Measurements from ENCODE around the gene TEDC1.
A peak's percentile ranks its signal among the peaks of the same experiment; 100 is the strongest.

TEDC1 gene

DNA sequence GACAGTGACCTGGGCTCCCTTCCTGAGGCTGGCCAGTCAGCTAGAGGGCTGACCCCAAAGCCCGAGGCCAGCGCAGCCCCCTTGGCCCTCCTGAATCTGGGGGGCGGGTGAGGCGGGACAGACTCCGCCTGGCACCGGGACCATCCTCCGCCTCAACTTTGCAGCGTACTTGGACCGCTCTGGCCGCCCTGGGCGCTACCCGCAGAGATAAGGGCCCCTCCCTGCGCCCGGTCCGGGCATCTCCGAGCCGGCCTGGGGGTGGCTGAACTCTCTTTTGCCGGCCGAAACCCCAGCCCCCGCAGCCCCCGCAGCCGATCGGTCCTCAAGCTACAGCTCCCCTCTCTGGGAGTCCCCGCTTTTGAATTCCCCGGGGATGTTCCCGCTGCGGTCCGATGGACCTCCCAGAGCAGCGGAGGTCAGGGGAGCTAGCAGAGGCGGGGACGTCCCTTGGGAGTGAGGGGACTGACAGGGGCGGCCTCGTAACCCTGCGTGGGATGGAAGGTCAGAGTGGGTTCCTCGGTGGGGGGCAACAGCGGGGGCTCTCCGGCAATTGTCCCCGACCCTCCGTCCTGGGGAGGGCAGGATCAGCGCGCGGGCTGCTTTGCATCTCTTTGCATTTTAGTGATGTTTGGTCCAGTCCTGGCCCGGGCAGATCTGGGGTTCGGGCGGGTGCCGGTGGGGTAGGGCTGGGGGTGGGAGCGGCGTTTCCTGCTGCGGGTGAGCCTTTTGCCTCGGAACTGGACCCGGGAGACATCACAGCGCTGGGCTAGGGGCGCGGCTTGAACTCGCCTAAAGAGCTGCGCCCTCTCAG is 4.7 kb upstream of the TEDC1 start, which contains the start of gene CRIP1:
CRIP1 (plus strand) TSS at position 724 of the 811 bp plus-strand sequence. CDS start 374 bp downstream, outside the sequence.
- no peak for DNase-seq

DNA sequence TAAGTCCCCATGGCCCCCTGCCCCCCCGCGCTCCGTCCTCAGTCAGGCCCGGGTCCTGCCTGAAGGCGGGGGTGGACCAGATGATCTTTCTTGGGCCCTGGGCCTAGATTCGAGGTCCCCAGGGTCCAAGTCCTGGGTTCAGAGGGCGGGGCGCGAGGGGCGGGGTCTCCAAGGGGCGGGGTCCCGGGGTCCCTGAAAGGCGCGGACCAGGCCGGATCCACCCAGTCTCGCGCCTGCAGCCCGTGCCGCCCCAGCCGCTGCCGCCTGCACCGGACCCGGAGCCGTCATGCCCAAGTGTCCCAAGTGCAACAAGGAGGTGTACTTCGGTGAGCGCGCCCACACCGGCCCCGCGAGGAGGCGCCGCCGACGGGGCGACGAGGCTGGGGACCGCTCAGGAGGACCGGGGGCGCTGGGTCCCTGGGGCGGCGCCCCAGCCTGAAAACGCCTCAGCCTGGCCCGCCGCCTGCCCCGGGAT is 4.0 kb upstream of the TEDC1 start:
- peak; percentile 77 for DNase-seq

DNA sequence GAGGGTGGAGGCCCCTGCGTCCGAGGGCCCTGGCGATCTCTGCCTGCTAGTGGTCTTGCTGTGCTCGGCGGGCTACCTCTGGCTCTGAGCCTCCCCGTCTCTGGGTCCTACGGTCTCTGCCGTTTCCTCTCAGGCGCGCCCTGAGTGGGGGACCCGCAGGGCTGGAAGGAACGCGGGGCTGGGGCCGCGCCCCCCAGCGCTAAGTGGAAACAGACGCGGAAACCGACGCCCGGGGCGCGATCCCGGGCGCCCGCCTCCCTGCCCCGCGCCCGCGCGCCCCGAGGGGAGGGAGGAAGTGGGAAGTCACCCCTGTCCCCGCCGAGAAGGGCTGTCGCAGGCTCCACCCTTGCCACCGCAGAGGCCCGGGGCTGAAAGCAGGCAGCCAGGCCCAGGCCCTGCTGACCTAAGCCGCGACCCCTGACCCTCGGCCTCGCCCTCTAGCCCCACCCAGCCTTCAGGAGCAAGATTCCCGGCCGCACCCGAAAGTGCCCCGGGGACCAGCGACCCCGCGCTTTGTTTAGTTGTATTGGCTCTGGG is 3.5 kb upstream of the TEDC1 start:
- DNase-seq, result peak; percentile 75

DNA sequence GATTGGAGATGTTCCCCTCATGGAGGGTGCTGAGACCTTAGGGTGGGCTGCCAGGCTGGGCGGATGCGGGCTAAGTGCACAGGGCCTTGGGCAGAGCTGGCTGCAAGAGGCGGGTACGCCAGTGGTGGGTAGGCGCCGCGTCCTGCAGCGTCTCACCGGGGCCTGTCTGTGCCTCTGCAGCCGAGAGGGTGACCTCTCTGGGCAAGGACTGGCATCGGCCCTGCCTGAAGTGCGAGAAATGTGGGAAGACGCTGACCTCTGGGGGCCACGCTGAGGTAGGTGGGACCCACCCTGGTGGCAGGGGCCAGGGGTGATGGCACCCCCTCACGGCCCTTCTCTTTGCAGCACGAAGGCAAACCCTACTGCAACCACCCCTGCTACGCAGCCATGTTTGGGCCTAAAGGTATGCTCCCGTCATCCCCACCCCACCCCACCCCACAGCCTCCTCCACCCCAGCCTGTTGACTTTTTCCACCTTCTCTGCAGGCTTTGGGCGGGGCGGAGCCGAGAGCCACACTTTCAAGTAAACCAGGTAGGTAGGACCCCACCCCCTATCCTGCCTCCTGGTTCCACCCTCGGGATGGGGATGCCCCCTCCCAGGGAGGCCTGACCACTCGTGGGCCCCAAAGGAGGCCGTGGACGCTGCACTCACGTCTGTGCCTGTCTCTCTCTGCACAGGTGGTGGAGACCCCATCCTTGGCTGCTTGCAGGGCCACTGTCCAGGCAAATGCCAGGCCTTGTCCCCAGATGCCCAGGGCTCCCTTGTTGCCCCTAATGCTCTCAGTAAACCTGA is 2.9 kb upstream of the TEDC1 start:
- peak; percentile 36 for DNase-seq

DNA sequence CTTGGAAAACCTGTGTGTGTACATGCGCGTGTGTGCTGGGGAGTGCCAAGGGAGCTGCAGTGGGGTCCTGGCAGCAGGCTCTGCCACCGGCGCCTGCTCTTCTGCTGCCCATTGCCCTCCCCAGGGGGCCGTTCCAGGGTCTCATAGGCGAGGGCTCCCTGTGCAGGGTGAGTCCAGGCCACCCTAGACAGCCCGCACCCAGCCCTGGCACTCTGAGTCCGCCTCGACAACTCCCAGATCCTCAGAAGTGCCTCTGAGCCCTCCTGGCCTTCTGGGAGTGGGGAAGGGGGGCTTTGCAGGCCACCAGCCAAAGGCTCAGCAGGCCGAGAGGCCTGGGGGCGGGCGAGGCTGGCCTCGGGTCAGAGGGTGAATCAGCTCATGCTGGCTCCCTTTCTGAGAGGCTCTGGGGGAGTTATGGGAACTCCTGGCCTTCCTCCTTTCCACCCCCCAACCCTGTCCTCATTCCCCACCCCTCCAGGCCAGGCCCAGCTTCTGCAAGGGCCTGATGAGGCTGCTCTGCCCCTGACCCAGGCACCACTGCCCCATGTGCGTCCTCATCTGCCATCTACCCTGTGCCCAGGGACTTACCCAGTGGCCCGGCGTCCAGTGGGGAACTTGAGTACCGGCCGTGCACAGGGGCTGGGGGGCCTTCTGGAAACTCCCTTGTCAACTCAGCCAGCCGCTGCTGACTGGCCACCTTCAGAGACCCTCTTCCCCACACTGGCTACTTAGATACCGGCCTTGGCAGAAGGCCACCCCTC is 2.1 kb upstream of the TEDC1 start:
- no peak for DNase-seq

DNA sequence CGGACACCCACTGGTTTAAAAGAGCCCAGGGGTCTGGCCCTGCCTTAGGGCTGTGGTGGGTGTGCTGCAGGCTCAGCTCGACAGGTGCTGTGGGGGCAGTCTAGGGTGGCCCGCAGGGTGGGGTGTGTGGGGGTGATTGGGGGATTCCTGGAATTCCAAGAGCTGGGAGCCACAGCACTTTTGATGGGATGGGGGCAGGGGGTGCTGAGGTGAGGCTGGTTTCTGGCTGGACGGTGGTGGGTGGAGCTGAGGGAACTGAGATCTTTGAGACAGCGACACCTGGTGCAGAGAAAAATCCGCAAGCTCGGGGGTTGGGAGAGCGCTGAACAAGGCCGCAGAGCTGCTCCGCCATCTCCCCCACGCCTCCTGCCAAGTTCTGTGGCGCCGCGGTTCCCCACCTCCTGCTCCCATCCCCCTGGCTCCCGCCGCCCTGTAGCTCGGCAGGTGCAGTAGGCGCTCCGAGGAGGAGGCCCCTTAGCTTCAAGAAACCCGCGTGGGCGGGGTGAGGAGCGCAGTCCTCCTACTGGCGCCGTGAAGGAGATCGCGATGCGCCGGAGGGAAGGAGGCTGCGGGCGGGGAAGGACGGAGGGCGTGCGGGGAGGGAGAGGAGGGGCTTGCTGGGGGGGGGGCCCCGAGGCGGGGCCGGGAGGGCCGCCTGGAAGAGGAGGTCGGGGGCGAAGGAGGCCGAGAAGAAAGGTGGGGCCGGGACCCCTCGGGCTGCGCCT is 1.3 kb upstream of the TEDC1 start:
- peak; percentile 90 for DNase-seq

DNA sequence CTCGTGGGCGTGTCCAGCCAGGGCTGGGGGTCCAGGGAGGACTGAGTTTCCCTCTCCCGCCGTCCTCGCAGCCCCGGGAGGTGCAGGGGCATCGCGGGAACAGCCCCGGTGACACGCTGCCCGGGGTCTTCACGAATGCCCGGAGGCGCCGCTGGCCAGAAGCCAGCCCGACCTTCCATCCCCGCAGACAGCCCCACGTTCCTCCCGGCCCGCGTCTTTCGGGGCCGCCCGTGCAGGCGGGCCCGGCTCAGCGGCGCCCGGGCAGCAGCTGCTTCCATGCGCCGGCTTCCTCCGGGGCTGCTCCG is 827 bp upstream of the TEDC1 start:
- DNase-seq, result no peak

DNA sequence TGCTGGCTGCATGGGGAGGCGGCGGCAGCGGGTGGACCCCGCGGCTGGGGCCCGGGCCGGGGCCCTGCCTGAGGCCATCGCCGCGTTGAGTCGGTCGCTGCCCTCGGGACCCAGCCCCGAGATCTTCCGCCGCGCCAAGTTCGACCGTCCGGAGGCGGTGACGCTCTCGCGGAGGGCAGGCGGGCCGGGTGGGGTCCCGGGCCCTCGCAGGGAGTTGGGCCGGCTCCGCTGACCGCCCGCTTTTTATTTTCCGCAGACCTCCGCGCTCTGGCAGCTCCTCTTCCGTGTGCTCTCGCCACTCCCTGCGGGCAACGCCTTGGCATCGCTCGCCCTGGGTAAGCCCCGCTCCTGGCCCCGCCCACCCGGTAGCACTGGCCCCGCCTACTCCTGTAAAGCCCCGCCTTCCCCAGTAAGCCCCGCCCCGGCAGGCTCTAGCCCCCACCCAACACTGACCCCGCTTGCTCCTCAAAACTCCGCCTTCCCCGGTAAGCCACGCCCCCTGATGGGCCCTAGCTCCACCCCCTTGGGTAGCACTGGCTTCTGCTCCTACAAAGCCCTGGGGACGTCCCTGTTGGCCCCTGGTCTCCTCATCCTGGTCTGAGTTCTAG is 424 bp downstream of the TEDC1 start:
- DNase-seq, result peak; percentile 96

DNA sequence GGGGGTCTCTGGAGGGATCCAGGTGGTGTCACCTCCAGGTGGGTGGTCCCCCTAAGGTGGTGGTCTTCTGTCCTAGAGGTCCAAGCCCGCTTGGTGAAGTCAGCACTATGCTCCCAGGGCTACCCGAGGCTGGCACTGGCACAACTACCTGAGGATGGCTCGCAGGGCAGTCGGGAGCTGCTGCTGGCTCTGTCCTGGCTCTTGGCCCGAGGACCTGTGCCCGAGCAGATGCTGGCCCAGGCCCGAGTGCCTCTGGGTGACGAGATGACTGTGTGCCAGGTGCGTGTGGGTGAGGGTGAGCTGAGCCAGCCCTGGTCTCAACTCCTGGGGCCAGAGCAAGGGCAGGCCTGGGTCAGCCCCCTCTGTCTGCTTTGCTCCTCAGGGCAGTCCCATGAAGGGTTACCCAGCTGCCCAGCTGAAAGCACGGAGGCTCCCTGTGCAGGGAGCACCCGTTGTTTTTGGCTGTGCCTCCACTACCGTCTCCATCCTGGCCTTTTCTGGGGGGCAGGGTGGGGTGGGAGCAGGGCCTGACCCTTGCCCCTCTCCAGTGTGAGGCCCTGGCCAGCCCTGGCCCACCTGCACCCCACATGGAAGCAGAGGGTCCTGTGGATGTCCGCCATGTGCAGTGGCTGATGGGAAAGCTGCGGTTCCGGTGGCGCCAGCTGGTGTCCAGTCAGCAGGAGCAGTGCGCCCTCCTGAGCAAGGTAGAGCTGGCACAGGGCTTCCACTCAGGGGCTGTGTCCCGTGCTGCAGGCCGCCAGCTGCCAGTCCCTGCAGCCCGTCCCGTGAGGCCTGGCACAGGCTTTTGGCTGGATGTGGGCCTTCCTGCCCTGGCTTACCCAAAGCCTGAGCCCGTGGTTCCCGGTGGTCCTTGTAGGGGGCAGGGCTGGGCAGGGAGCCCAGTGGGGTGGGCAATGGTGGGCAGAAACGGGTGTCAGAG is 1.3 kb downstream of the TEDC1 start:
- no peak for DNase-seq

DNA sequence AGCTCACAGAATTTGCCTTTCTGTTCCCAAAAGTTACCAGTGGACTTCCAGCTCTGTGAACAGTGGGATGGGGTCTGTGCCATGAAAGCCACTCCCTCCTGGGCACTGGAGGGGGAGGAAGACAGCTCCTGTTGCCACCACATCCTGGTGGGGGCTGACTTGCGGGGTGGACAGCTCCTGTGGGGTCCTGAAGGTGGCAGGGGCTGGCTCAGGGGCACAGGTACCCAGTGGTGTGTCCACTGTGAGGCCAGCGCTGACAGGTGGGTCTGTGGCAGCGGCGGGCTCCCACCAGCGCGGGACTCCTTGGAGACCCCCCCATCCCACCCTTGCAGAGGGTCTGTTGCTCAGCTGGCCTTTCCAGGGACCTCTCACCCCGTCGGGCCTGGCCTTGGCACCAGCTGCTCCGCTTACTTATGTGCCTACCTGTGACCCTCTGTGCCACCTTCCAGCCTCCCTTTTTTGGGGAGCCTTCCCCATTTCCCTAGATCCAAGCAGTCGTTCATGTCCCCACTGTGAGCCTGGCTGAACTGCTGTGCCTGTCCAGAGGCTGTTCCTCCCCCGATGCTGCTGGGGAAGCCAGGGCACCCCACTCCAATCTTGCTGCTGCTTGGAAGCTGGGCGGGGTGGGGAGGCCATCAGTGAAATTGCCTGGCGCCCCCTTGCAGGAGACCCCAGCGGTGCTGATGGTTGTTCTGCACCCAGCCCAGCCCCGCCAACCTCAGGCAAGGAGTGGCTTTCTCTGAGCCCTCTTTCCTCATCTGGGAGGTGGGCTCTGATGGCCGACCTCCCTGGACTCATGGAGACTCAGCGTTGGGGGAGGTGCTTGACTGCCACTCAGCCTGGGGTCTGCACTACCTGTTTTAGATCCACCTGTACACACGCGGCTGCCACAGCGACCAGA is 2.2 kb downstream of the TEDC1 start:
- DNase-seq, result no peak

DNA sequence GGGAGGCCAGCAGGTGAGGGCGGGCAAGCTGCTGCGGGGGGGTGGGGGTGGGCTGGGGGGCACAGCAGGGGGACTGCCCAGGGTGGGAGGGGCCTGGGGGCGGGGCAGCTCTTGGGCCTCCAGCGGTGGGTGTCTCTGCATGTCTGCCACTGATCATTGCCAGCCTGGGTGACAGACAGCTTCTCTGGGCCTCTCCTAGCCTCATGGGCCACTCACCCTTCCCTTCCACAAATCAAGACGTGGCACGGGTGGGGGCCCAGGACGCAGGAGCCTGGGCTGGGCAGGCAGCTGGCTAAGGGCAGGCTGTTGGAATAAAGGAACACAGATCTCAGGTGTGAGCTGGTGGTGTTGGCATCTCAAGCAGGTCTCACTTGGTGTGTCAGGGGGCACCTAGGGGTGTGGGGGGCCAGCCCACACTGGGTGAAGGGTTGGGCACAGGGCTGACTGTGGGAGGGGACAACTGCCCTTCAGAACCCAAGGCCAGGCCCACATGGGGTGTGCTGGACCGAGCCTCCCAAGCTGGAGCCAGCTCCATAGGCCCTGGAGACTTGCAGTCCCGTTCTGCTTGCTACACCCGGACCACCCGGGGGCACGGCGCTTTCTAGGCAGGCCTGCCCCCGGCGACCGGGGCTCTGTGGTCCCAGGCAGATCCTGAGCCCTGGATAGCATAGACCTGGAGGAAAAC is 3.0 kb downstream of the TEDC1 start:
- no peak for DNase-seq

DNA sequence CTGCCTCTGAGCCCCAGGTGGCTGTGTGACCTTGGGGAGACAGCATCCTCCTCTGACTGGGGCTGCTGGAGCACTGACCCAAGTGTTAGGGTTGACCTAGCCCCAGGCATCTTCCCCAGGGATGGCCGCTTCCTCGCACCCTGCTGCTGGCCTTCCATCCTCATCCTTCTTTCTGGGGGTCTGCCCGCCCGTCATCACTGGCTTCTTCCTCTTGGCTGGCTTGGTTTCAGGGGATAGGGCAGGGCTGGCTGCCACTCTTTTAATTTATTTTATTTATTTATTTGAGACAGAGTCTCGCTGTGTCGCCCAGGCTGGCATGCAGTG is 3.5 kb downstream of the TEDC1 start:
- DNase-seq, result no peak

DNA sequence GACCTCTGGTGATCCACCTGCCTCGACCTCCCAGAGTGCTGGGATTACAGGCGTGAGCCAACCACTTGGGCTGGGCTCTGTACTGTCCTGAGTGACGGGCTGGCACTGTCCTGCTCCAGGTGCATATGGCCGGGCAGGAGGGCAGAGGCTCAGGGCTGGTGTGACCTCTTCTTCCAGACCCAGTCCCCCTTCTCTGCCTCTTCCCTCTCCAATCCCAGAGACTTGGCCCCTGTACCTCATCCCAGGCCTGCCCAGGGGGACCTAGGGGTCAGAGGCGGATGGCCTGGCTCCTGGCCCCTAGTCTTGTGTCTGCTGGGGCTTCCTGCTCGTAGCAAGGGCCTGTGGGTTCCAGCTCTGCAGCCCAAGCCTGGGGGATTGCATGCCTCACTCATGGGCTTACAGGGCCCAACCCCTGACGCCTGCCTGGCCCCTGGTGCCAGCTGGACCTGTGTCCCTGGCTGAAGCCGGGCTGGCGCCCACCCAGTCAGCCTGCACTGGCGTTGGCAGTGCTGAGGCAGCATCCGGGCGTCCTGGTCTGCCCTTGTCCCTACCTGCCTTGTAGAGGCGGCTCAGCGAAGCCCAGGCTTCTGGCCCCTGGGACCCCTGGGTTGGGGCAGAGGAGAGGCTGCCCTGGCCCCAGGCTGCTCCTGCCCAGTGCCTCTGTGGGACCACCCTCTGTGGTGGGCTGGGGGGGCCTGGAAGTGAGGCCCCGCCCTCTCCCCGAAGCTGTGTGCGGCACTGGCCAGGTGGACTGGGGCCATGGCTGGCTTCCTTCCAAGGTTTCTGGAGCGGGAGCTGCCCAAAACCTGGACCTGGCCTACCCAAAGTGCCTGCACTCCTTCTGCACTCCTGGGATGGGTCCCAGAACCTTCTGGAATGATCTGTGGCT is 4.3 kb downstream of the TEDC1 start:
- DNase-seq, result no peak

DNA sequence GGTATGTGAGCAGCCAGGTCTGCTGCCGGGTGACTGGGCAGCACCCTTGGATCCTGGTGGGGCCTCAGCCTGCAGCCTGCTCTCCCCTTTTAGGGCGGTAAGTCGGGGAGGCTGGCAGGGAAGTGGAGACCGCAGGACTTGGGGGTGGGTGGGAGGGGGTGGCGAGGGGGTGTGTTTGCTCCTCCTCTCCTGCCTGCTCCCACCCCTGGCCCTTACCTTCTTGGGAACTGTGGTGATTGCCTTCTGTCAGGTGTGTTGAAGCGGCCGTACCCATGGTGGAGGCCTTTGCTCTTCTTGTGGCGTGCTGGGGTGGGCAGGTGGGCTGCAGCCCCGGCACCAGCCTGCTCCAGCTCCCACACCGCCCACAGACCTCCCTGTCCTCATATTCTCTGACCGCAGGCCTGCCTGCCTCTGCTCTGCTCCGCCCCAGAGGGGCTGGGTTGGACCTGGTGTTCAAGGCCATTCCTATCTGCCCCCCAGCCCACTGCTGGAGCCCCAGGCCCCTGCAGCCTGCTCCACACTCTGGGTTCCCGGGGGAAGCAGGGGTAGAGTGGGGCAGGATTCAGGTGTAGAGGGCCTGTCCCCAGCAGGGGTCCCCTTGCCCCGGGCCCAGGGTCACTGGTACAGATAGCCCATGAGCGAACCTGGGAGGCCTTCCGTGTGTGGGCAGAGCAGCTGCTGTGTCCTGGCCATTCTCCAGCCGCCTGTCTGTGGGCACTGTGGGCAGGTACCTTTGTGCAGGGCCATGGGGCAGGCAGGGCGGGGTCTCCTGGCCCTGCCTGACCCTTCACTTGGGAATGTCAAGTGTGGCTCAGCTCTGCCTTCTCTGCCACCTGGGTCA is 5.2 kb downstream of the TEDC1 start:
- DNase-seq, result no peak

DNA sequence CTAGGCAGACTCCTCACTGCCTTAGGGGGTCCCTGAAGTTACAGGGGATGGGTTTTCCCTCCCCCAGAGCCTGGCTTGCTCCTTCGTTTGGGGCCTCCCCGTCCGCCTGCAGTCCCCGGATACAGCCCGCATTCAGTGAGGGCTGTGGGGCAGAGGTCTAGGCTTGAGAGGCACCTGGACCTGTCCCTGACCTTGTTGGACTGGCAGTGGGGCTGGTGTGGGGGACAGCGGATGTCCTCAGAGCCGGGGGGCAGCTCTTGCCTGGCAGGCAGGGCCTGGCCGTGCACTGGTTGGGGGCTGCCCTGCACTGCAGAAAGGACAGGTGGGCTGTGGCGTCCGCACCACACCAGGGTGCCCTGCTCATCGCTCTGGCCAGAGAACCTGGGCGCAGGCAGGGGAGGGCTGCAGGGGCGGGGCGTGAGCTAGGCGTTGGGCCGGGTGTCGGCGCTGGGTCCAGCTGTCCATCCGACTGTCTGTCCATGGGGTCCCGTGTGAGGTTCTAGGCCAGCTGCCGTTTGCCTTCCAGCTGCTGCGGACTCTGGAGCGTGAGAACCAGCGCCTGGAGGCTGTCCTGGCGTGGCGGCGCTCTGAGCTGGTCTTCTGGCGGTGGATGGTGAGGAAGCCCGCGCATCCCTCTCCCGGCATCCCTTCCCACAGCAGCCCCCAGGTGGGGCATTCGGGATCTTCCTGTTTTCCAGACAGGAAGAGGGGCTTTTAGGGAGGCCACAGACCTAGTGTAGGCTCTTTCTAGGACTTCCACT is 6.0 kb downstream of the TEDC1 start:
- no peak for DNase-seq

DNA sequence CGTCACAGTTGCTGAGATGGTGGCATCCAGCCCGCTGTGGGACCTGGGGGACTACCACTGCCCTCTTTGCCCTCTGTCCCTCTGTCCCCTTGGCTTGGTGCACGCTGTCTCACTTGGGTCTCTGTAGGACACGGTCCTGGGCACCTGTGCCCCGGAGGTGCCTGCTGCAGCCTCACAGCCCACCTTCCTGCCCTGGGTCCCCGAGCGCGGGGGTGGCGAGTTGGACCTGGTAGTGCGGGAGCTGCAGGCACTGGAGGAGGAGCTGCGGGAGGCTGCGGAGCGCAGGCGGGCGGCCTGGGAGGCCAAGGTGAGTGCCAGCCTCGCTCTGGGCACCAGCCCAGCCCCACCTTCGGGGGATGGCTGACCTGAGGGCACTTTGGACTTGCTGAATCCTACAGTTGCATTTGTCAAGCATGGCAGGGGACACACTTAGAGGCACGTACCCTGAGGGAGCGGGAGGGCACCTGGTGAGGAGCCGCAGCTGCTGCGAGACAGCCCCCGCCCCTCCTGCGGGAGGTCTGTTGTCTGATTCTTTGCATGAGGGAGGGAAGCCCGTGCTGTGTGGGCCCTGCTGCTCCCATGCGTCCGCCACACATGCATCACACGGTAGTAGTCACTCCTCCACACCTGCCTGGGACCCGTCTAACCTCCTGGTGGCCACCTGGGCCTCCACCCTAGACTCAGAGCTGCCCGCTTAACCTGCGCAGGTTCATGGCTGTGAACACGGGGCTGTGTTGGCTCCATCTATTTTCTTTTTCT is 6.8 kb downstream of the TEDC1 start:
- DNase-seq, result no peak

Data from activated CD4-positive, alpha-beta T cell treated with anti-CD3 and anti-CD28 coated beads, Interleukin-2, Interleukin-6, amounts not matched to agents 100 ng/mL and 50 ng/mL, durations not matched to agents 16 hours and 8 hours (primary cell).